Measurements from ENCODE around the gene FBLIM1. TPM values are rescaled to one million over a fixed set of nuclear protein-coding genes. Genes with fewer than 3 reads are reported as not detected.

Gene FBLIM1
- total RNA-seq, 1 donor from 2014 or later: not detected

DNA sequence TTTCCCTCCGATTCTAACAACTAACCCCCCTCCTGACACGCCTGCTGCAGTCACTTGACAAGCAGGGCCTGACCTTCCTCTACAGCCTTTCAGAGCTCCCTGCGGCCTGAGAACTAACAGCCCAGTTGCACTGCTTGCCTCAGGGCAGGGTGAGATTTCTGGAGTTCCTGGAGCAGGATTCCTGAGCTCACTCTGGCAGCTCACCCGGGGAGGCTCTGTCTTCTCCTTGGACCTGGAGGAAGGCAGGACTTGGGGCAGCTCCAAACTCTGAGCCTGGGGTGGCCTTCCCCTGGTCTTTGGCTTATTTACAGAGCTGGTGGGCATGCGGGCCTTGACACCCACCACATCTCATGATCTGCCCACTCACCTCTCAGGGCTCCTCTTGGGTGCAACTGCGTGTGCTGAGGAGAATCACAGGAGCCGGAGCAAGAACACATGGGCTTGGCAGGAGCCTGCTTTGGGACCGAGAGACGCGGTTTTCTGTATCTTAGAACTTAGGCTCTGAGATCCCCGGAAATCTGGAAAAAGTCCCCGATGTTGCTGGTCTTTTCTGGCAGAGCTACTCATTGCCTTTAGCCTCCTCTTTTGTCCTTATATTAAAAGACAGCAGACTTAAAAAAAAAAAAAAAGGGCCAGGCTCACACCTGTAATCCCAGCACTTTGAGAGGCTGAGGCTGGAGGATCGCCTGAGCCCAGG lies 35.6 kb upstream of the FBLIM1 start:
- TF ChIP-seq, protein P1, sequence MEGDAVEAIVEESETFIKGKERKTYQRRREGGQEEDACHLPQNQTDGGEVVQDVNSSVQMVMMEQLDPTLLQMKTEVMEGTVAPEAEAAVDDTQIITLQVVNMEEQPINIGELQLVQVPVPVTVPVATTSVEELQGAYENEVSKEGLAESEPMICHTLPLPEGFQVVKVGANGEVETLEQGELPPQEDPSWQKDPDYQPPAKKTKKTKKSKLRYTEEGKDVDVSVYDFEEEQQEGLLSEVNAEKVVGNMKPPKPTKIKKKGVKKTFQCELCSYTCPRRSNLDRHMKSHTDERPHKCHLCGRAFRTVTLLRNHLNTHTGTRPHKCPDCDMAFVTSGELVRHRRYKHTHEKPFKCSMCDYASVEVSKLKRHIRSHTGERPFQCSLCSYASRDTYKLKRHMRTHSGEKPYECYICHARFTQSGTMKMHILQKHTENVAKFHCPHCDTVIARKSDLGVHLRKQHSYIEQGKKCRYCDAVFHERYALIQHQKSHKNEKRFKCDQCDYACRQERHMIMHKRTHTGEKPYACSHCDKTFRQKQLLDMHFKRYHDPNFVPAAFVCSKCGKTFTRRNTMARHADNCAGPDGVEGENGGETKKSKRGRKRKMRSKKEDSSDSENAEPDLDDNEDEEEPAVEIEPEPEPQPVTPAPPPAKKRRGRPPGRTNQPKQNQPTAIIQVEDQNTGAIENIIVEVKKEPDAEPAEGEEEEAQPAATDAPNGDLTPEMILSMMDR (IDR thresholded peaks at IDR 0.05): no peak
- ATAC-seq (ENCODE audit: low read depth): no peak
- CTCF ChIA-PET: interaction anchor here (1.3 kb wide), 1 partner anchor 72 kb away, joined by 3 read pairs; no protein-coding TSS in a partner anchor
- intact Hi-C loops (cut with micrococcal nuclease): loop anchor here (5.0 kb wide), 1 partner anchor 181 kb away; no protein-coding TSS in a partner anchor
- Mint-ChIP-seq H3K36me3 (ENCODE audit: low read depth) (peaks cover 79% of the 10 kb centered on the region), H3K9me3 (no peaks in the 10 kb centered on the region), H3K4me1 (no peaks in the 10 kb centered on the region), H3K27me3 (no peaks in the 10 kb centered on the region), H3K4me3 (no peak overlapping the region), H3K27ac (no peak overlapping the region)
- DNase-seq: no peak
- POLR2A ChIA-PET: interaction anchor here (0.6 to 1.1 kb wide), 2 partner anchors 10 to 128 kb away, joined by 3 to 7 read pairs; no protein-coding TSS in a partner anchor

DNA sequence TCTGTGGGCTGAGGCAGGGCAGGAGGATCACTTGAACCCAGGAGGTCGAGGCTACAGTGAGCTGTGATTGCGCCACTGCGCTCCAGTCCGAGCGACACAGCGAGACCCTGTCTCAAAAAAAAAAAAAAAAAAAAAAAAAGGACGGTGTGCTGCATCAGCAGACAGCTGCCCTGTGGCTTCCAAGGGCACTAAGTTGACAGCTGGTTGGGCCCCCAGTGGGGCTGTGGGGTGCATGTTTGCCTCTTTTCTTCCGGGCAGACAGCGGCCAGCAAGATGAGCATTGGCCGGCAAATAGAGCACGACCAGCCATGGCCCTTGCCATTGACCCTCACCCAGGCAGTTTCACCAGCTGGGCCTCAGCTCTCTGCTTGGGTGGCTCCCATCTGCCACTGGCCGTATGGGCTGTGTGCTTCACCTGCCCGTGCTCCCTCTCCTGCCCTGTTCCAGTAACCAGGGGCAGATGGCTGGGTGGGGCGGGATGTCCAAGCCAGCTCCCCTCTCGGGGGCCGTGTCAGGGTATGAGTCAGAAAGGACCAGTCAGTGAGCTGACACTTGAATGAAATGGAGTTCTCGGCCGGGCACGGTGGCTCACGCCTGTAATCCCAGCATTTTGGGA lies 34.9 kb upstream of the FBLIM1 start:
- no peak overlapping the region for H3K27ac Mint-ChIP-seq
- no peak for DNase-seq
- peaks cover 79% of the 10 kb centered on the region for H3K36me3 Mint-ChIP-seq (ENCODE audit: low read depth)
- TF ChIP-seq, protein P1 (IDR thresholded peaks at IDR 0.05): no peak
- ChIA-PET CTCF (interaction anchor here (1.3 kb wide), 1 partner anchor 73 kb away, joined by 3 read pairs; no protein-coding TSS in a partner anchor), POLR2A (interaction anchor here (1.1 kb wide), 1 partner anchor 11 kb away, joined by 7 read pairs; no protein-coding TSS in a partner anchor)
- intact Hi-C loops (cut with micrococcal nuclease): loop anchor here (5.0 kb wide), 1 partner anchor 181 kb away; no protein-coding TSS in a partner anchor
- no peak overlapping the region for H3K4me3 Mint-ChIP-seq
- no peaks in the 10 kb centered on the region for H3K9me3 Mint-ChIP-seq
- H3K27me3 Mint-ChIP-seq: no peaks in the 10 kb centered on the region
- no peak for ATAC-seq (ENCODE audit: low read depth)
- H3K4me1 Mint-ChIP-seq: no peaks in the 10 kb centered on the region

DNA sequence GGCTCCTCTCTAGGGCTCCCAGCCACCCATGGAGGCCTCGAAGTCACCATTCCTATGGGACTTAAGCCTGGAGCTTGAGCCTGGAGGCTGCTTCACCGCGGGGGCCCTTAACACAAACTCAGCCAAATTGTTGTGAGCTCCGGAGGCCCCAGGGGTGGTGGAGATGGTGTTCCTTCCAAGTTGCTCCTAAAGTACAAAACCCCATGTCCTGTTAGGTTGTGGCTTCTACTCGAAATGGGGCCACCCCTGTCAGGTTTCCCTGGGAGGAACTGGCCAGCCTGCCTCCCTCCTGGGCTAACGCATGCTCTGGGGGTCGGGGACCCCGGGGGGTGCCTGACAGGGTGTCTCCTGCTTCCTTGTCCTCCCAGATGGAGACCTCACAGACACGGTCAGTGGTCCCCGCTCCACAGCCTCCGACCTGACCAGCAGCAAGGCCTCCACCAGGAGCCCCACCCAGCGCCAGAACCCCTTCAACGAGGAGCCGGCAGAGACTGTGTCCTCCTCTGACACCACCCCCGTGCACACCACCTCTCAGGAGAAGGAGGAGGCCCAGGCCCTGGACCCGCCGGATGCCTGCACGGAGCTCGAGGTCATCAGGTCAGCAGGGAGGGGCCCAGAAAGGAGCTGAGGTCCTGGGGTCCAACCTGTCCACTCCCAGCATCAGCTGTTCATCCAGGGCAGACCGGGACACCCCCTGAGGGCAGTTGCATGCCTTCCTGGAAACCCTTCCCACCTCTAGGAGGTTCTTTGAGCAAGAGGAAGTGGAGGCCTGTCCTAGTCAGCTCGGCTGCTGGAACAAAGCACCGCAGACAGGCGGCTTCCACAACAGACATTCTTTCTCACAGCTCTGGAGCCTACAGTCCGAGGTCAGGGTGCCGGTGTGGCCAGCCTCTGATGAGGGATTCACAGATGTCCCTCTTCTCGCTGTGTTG lies 33.4 kb upstream of the FBLIM1 start:
- ChIA-PET CTCF (no interaction called here), POLR2A (interaction anchor here (0.6 kb wide), 1 partner anchor 125 kb away, joined by 4 read pairs; no protein-coding TSS in a partner anchor)
- no peak for ATAC-seq (ENCODE audit: low read depth)
- TF ChIP-seq, protein P1 (IDR thresholded peaks at IDR 0.05): no peak
- Mint-ChIP-seq H3K4me1 (no peaks in the 10 kb centered on the region), H3K27me3 (no peaks in the 10 kb centered on the region), H3K36me3 (ENCODE audit: low read depth) (peaks cover 77% of the 10 kb centered on the region), H3K4me3 (no peak overlapping the region), H3K9me3 (no peaks in the 10 kb centered on the region), H3K27ac (no peak overlapping the region)
- DNase-seq: no peak
- intact Hi-C loops (cut with micrococcal nuclease): loop anchor here (5.0 kb wide), 1 partner anchor 183 kb away; no protein-coding TSS in a partner anchor

DNA sequence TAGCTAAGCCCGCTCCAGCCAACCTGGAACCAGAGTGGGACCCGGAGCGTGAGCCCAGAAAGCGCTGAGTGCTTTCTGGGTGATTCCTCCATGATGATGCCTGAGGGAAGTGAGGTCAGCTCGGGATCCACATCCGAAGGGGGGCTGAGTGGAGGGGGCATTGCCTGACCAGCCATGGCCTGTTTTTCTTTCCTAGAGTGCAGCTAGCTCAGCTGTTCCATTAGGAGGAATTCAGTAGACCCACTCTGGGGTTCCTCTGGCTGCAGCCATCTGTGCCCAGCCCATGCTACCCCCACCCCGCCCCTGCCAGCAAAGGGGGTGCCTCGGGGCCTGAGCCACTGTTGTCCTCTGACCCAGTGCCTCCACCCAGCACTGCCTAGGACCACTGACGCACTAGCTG lies 32.1 kb upstream of the FBLIM1 start:
- peaks cover 76% of the 10 kb centered on the region for H3K36me3 Mint-ChIP-seq (ENCODE audit: low read depth)
- no peaks in the 10 kb centered on the region for H3K9me3 Mint-ChIP-seq
- ChIA-PET POLR2A (no interaction called here), CTCF (no interaction called here)
- TF ChIP-seq, protein P1 (IDR thresholded peaks at IDR 0.05): no peak
- DNase-seq: no peak
- intact Hi-C loops (cut with micrococcal nuclease): no loop called here
- ATAC-seq (ENCODE audit: low read depth): no peak
- H3K4me1 Mint-ChIP-seq: no peaks in the 10 kb centered on the region
- no peak overlapping the region for H3K27ac Mint-ChIP-seq
- no peaks in the 10 kb centered on the region for H3K27me3 Mint-ChIP-seq
- no peak overlapping the region for H3K4me3 Mint-ChIP-seq

All from activated B cell treated with CpG ODN at 0.5 μM for 24 hours (primary cell).